GM23248 (cell line): Measurements from ENCODE around the gene ZNF70. TPM values are rescaled to one million over a fixed set of nuclear protein-coding genes. Genes with fewer than 3 reads are reported as not detected.

Experiments
- DNase-seq: peaks from one replicate; pipeline ENCODE4 v3.0.0-alpha.2; 2015
- H2AFZ ChIP-seq: fragments of 200-600 bp; sonication (generic); 2 replicates; pipeline ENCODE4 v1.6.1; 2016; ENCODE audit warnings: antibody characterized with exemption
- H3F3A ChIP-seq: fragments of 200-600 bp; sonication (generic); 2 replicates; pipeline ENCODE4 v1.6.1; 2016; ENCODE audit warnings: mild to moderate bottlenecking, antibody characterized with exemption, mixed run types; ENCODE audit not compliant: insufficient read depth
- H3K27ac ChIP-seq: fragments of 200-600 bp; sonication (generic); 2 replicates; pipeline ENCODE4 v1.5.1; 2016; ENCODE audit warnings: mild to moderate bottlenecking
- H3K27me3 ChIP-seq: fragments of 200-600 bp; sonication (generic); replicated peaks from 2 replicates; pipeline ENCODE4 v1.6.1; 2016; ENCODE audit warnings: mild to moderate bottlenecking; ENCODE audit not compliant: insufficient read depth
- H3K36me3 ChIP-seq: fragments of 200-600 bp; sonication (generic); 2 replicates; pipeline ENCODE4 v1.6.1; 2016; ENCODE audit warnings: low read depth, mild to moderate bottlenecking
- H3K4me1 ChIP-seq: fragments of 200-600 bp; sonication (generic); 2 replicates; pipeline ENCODE4 v1.6.1; 2016; ENCODE audit warnings: mild to moderate bottlenecking; ENCODE audit not compliant: insufficient read depth
- H3K4me2 ChIP-seq: fragments of 200-600 bp; sonication (generic); one replicate; pipeline ENCODE4 v1.6.1; 2016; ENCODE audit warnings: mild to moderate bottlenecking; ENCODE audit not compliant: unreplicated experiment
- H3K4me3 ChIP-seq: fragments of 200-600 bp; sonication (generic); 2 replicates; pipeline ENCODE4 v1.5.1; 2016; ENCODE audit warnings: mild to moderate bottlenecking
- H3K79me2 ChIP-seq: fragments of 200-600 bp; sonication (generic); 2 replicates; pipeline ENCODE4 v1.6.1; 2016; ENCODE audit warnings: mild to moderate bottlenecking; ENCODE audit not compliant: insufficient read depth
- H3K9ac ChIP-seq: fragments of 200-600 bp; sonication (generic); 2 replicates; pipeline ENCODE4 v1.6.1; 2016; ENCODE audit warnings: mild to moderate bottlenecking
- H3K9me2 ChIP-seq: fragments of 200-600 bp; sonication (generic); 2 replicates; pipeline ENCODE4 v1.6.1; 2016; ENCODE audit warnings: mixed run types, mild to moderate bottlenecking, moderate library complexity; ENCODE audit not compliant: insufficient read depth
- H3K9me3 ChIP-seq: fragments of 200-600 bp; sonication (generic); one replicate; pipeline ENCODE4 v1.6.1; 2017; ENCODE audit warnings: low read depth
- H4K20me1 ChIP-seq: fragments of 200-600 bp; sonication (generic); 2 replicates; pipeline ENCODE4 v1.6.0; 2016; ENCODE audit not compliant: insufficient read depth
- EZH2 ChIP-seq: fragments of 200-600 bp; sonication (generic); IDR thresholded peaks from 2 replicates; pipeline ENCODE4 v1.6.1; 2018; ENCODE audit warnings: antibody characterized with exemption, mild to moderate bottlenecking; ENCODE audit not compliant: insufficient read depth, poor library complexity, severe bottlenecking
- EZH2phosphoT487 ChIP-seq: fragments of 200-600 bp; sonication (generic); IDR thresholded peaks from 2 replicates; pipeline ENCODE4 v1.6.1; 2018; ENCODE audit warnings: antibody characterized with exemption, moderate library complexity, mild to moderate bottlenecking, low read depth; ENCODE audit not compliant: insufficient read depth
- WGBS, 2 experiments: methylation state at CpG; one replicate each; pipeline ENCODE4 v1.1.6; 2015 to 2017; ENCODE audit warnings: low lambda C conversion rate in 2 of 2, low coverage in 1 of 2; ENCODE audit errors: missing lambda C conversion rate in 2 of 2; 5-methylcytosine and 5-hydroxymethylcytosine counted together
- in situ Hi-C: fragments of 300-500 bp; cut with MboI; formaldehyde crosslinking; loops from 2 replicates; pipeline ENCODE4 v1.15.0; 2020
- polyA plus RNA-seq: library from polyadenylated mRNA; unstranded; fragments of >200 nt; fragmentation: Nextera tagmentation; extraction: Ambion mirVana; gene quantifications from 2 replicates; pipeline ENCODE4 v1.2.1, GENCODE V29; 2016
- total RNA-seq: library from RNA; depleted of rRNA; stranded (reverse); fragments of >200 nt; shearing (Covaris generic); gene quantifications from 2 replicates; pipeline ENCODE4 v1.2.3, GENCODE V29; 2014; rRNA removed

The ZNF70 gene
- total RNA-seq = 2.5 and 3.3 TPM in 2 replicates
- 1.0 and 1.2 TPM in 2 replicates for polyA plus RNA-seq

GRCh38 chr22:23750714-23751440 lies at the start of gene ZNF70:
Gene ZNF70, minus strand, starts transcription at chr22:23751112. Its CDS starts 5,972 bp downstream, at chr22:23745140.
- Histone ChIP-seq H4K20me1 (no peaks in the 10 kb centered on the region), H3K9ac (peak within 1 kb of the TSS; percentile 89), H3K27ac (peak within 1 kb of the TSS; percentile 48), H3K36me3 (no peaks in the 10 kb centered on the region), H3K79me2 (peaks cover 19% of the 10 kb centered on the region), H2AFZ (peak within 1 kb of the TSS; percentile 89), H3K27me3 (no peaks in the 10 kb centered on the region), H3K4me3 (peak within 1 kb of the TSS; percentile 94), H3K9me3 (no peaks in the 10 kb centered on the region), H3K9me2 (no peaks in the 10 kb centered on the region), H3K4me1 (0 out of 2 replicates have a peak, but pooled peaks cover 7% of the 10 kb centered on the region), H3F3A (0 out of 2 replicates have a peak, but pooled peaks cover 6% of the 10 kb centered on the region), H3K4me2 (peak within 1 kb of the TSS; percentile 99)
- TF ChIP-seq EZH2 (no peak), EZH2phosphoT487 (no peak)
- in situ Hi-C loops = no loop called here
- DNase-seq = peak; percentile 92
- 1% methylated on average over 45 to 53 of the region's 78 CpGs for WGBS, 2 experiments

DNA sequence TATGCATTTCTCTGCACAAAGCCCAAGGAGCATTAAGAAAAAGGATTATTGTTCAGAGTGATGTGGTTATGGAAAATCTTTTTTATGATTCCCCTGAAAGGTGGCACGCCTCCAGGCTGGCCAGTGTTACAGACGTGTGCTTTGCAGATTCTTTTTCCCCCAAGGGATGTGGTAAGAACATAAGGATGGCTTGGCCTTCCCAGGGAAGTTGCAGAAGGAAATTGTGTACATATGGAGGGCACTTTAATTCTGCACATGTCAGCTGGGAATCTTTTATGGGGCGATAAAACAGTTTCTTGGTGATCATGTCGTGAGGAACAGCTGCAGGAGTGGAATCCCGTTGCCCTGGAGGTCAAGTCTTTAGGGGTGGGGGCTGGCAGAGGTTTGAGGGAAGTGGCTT lies 45.5 kb upstream of the ZNF70 start:
- Histone ChIP-seq H3K9me2 (no peaks in the 10 kb centered on the region), H3K9me3 (no peaks in the 10 kb centered on the region), H3K9ac (no peak overlapping the region), H3F3A (0 out of 2 replicates have a peak, but pooled peaks cover 2% of the 10 kb centered on the region), H3K27me3 (no peaks in the 10 kb centered on the region), H3K4me1 (peaks cover 4% of the 10 kb centered on the region), H3K4me3 (no peak overlapping the region), H3K79me2 (peaks cover 27% of the 10 kb centered on the region), H3K4me2 (no peak overlapping the region), H3K36me3 (peaks cover 23% of the 10 kb centered on the region), H2AFZ (no peak overlapping the region), H4K20me1 (peaks cover 9% of the 10 kb centered on the region; the same call in 1 of the 2 replicates), H3K27ac (no peak overlapping the region)
- 52 to 54% methylated on average over 5 of the region's 5 CpGs for WGBS, 2 experiments
- TF ChIP-seq EZH2 (no peak), EZH2phosphoT487 (no peak)
- DNase-seq = no peak
- in situ Hi-C loops = no loop called here

GRCh38 chr22:23793326-23793725 lies 42.4 kb upstream of the ZNF70 start:
- in situ Hi-C loops = no loop called here
- peaks cover 58% of the 10 kb centered on the region for H3K79me2 ChIP-seq
- H3F3A ChIP-seq = peaks cover 10% of the 10 kb centered on the region
- no peak for DNase-seq
- H3K4me2 ChIP-seq = no peak overlapping the region
- peaks cover 16% of the 10 kb centered on the region for H3K36me3 ChIP-seq
- peaks cover 22% of the 10 kb centered on the region; the same call in 1 of the 2 replicates for H4K20me1 ChIP-seq
- TF ChIP-seq EZH2phosphoT487 = no peak
- no peak for TF ChIP-seq EZH2
- H2AFZ ChIP-seq = no peak overlapping the region
- no peaks in the 10 kb centered on the region for H3K9me3 ChIP-seq
- no peak overlapping the region for H3K9ac ChIP-seq
- no peaks in the 10 kb centered on the region for H3K27me3 ChIP-seq
- peaks cover 16% of the 10 kb centered on the region for H3K4me1 ChIP-seq
- H3K4me3 ChIP-seq = no peak overlapping the region
- no peak overlapping the region for H3K27ac ChIP-seq
- H3K9me2 ChIP-seq = no peaks in the 10 kb centered on the region
- WGBS, 2 experiments = 96% methylated on average over 8 of the region's 8 CpGs

GRCh38 chr22:23791738-23792645 lies 41.1 kb upstream of the ZNF70 start:
- in situ Hi-C loops = no loop called here
- TF ChIP-seq EZH2phosphoT487 = no peak
- TF ChIP-seq EZH2 = no peak
- DNase-seq = no peak
- H3K9me2 ChIP-seq = no peaks in the 10 kb centered on the region
- WGBS, 2 experiments = 65 to 69% methylated on average over 25 of the region's 25 CpGs
- peaks cover 22% of the 10 kb centered on the region for H3K4me1 ChIP-seq
- peaks cover 16% of the 10 kb centered on the region for H3K36me3 ChIP-seq
- H3K9ac ChIP-seq = peak overlapping the region; percentile 43; the same call in 1 of the 2 replicates
- no peak overlapping the region for H3K4me3 ChIP-seq
- H3K27ac ChIP-seq = peak overlapping the region; percentile 63
- H3K4me2 ChIP-seq = peak overlapping the region; percentile 49
- H3F3A ChIP-seq = peaks cover 10% of the 10 kb centered on the region
- peaks cover 22% of the 10 kb centered on the region; the same call in 1 of the 2 replicates for H4K20me1 ChIP-seq
- H3K27me3 ChIP-seq = no peaks in the 10 kb centered on the region
- no peak overlapping the region for H2AFZ ChIP-seq
- H3K9me3 ChIP-seq = no peaks in the 10 kb centered on the region
- H3K79me2 ChIP-seq = peaks cover 69% of the 10 kb centered on the region
